DMS 273 (cell line): Measurements from ENCODE around the gene SEC22A.

Source experiments
- DNase-seq: peaks from one replicate; lab custom pipeline; 2025; ENCODE audit not compliant: unreplicated experiment; lab: John Stamatoyannopoulos, UW

SEC22A gene, protein sequence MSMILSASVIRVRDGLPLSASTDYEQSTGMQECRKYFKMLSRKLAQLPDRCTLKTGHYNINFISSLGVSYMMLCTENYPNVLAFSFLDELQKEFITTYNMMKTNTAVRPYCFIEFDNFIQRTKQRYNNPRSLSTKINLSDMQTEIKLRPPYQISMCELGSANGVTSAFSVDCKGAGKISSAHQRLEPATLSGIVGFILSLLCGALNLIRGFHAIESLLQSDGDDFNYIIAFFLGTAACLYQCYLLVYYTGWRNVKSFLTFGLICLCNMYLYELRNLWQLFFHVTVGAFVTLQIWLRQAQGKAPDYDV

DNA sequence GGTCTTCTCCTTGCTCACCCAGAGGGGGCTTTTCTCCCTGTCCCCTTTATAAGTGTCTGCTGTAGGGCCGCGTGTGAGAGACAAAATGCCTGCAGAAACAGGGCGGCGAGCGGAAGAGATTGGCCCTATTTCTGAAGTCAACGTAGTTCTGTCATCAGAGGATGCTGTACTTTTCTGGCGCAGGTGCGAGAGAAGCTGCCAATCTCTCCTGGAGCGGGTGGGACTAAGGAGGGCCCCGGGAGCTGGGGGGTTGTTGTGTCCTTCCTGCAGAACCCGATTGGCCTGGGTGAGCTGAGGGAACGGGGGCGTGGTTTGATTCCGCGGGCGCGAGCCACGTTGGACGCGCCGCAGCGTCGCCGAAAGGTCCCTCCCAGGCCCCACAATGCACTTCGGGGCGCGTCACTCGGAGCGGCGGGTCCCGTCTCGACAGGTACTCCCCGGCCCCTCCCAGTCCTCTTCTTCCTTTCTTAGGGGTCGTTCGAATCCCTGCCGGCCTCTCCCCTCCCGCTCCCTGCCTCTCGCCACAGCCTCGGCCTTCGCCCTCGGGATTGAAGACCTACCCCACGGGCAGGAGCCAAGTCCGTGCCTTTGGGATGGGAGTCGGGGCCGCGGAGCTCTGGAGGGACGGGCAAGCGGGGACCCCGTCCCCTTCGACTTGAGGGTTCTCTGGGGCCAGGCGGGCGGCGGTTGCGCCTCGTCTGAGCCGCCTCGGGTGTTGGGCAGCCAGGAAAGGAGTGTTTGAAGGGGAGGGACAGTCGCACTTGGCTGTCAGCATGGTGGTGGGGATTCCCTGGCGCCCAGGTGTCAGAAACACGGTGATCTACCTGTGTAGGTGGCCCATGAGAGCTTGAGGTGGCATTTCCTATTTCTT, at the start of gene SEC22A:
SEC22A (plus strand) TSS at position 387 of the 871 bp plus-strand sequence. CDS start 7,275 bp downstream, outside the sequence.
- DNase-seq: peak; percentile 99

DNA sequence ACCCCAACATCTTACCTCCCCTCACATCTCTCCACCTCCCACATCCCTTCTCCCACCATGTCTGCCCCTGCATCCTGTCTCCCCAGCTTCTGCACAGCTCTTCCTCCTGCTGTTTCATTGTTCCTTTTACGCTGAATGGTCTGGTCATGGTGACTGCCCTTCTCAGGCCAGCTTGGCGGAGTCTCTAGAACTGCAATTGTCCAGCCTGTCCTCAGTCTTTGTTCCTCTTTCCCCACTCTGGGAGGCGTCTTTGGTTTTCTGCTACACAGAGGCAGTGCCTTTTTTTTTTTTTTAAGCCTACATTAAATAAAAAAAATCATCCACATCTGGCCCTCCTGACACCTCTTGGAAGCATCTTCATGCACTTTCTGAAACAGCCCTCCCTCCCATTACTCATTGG, 49.1 kb upstream of the SEC22A start:
- DNase-seq: no peak

DNA sequence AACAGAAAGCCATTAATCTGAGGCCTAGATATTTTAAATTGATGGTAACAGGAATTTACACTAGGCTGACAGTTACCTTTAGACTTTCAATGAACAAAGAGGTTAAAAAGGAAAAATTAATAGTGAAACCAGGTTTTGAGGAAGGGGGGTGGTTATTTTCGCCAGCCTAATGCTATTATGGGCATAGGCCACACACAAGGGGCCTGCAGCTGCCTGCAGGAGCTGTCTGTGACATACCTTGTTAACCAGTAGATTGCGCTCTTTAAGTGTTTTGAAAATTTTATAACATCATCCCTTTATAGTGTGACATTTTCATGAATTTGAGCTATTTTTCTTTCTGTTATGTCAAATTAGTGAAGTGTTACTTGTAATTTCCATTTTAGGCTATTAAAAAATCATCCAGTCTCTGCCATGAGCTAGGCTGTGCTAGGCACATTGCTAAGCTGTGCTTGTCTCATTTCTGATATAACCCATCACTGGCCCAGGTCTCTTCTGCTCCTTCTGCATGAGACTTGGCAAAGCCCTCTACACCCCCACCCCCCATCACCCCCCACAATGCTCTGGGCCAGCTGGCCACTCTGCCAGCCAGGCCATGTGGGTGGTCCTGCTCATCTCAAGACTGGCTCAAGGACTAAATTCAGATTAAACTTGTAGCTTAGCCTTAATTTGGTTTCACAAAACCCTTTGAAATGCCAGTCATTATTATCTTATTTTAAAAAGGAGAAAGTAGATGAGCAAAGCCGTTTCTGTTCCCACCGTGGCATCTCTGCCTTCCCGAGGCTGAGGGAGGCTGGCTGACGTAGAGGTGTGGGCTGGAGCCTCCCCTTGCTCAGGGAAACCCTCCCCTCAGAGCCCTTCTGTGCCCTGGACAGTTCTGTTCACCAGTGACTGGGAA, 48.4 kb upstream of the SEC22A start:
- DNase-seq: no peak

DNA sequence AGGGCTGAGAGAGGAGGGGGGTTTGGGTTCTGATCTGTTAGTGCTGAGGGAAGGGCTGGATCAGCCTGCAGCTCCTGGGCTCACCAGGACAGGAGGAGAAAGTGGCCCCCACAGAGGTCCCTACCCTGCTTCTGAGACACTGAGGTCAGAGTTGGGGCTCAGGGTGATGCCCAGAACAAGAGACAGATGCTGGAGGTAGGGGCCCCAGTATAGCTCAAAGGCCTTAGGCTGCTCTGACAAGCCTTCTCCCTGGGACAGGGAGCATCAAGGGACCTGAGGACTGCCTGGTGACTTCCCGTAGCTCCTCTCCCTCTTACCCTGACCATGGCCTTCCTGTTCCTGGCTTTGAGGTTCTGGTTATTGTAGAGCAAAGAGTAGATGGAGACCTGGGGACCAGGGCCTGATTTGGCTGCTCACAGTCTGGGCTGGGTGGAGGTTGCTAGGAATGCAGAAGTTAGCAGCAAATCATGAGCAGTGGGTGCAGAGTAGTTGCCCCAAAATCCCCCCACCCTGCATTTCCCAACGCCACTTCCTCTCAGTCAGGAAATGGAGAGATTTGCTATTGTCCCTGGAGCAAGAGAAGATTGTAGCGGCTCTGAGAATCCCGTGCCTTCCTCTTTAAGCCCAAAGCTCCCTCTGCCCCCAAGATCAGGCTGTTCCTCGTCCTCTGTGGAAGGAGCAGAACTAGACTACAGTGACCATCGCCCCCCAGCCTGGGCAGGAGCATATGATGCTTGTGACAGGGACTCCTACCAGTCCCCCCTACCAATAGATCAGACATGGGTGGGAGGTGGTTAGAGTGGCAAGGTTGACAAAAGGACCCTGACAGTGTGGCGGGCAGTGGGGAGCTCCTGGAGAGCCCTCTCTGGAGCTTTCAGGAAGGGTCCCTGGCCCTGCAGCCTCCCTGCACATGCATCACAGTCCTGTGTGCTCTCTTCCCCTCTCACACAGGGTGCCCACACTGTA, 47.4 kb upstream of the SEC22A start:
- no peak for DNase-seq

DNA sequence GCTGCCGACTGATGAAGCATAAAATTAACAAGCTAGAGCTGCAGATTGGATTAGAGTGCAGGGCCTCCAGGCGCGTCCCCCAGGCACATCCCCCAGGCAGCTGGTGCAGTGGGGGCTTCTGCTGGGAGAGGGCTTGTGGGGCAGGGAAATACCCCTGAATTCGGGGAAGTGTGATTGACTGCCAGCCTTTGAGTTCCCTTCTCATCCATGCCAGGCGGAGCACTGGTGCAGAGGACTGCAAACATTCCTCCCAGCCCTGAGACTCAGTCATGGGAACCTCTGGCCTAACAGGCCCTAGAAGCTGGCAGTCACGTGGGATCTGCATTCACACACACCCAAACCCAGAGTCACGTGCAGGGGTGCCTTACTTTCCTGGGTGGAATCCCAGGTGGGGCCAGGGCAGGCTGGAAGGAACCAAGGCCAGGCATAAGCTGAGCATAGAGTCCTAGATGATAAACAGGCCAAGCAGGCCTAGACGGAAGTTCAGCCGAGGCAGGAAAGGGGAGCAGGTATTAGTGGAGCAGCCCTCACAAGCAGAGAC, 46.2 kb upstream of the SEC22A start:
- DNase-seq: no peak

DNA sequence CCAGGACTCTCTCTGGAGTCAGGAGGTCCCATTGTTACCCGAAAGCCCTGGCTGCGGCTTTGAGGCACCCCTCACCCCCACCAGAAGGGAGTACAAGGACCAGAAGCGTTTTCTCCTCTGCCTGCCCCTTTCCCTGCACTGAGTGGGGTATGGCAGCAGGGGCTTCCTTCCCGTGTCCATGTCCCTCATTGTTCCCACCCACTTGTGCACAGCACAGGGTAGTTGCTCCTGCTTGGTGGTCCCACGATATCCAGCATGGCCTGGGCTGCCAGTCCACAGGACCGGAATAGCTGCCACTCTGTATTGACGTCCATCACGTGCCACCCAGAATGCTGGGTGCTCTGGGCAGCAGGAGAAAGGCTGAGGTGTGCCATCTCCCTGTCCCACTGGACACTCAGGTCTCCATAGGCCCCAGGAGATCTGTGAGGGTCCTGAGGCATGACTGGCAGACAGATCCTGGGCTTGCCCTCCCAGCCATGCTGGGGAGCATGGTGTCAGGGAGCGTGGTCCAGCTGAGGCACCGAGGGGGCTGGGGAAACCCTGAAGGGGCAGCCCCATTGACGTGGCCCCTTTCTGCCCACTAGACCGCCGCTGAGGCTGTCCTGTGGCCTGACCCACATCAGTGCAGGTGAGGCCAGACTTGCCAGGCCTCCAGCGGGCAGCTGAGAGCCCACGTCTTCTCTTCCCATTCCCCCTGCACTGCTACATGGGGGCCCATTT, 45.3 kb upstream of the SEC22A start:
- DNase-seq: no peak

DNA sequence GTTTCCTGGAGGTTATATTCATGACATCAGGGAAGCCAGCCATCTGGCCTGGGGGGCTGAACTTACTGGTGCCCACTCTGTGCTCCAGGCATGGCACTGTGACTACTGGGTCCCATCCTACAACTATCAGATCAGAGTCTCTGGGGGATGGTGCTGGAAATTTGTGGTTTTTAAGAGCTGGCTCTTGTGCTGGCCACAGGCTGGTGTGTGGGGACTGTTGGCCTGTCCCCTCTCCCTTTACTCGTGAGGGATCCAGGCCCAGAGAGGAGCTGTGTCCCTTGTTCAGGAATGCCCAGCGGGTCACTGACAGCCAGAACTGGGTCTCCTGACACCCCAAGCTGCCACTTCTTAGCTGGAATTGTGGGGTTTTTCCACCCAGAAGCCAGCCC, 44.5 kb upstream of the SEC22A start:
- peak; percentile 58 for DNase-seq

DNA sequence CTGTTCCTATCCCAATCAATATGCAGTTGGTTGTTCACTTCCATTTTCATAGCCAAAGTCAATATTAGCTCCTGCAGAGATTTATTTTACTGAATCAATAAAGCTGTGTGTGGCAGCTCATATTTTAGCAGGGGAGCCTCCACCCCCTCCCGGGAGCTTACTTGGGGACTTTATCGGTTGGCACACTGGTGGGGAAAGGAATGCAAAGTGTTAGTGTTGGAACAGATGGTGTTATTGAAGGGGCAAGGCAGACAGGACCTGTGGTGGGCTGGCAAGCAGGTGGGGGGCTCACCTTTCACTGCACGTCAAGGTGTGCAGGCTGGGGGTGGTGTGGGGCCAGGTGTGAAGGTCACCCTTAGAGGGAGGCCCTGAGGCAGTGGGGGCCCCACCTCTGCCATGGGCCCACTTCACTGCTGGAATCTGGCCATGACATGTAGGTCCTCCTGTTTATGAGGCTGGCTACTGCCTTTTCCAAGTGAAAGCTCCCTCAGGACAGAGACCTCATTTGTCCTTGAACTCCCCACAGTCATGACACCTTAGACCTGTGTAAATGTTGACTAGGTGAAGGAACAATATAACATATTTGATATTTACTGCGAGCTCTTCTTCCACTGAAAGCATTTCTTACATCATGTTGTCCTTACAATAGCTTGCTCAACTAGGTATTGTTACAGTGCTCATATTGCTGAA, 44.0 kb upstream of the SEC22A start:
- no peak for DNase-seq

DNA sequence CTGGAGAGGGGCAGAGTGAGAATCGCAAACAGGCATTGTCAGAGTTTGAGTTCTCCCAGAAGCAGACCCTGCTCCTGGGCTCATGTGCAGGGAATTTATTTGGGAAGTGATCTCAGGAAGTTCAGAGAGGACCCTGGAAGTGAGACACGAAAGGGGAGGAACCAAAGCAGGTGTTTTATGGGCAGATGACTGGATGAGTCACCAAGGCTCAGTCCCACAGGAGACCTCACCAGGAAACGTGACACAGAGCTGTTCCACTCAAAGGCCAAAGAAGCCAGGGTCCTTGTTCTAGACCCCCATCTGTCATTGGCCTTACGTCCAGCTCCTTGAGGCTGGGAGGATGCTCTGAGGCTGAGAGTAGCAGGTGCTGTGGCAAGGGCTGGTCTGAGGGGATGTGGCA, 43.4 kb upstream of the SEC22A start:
- DNase-seq: no peak

DNA sequence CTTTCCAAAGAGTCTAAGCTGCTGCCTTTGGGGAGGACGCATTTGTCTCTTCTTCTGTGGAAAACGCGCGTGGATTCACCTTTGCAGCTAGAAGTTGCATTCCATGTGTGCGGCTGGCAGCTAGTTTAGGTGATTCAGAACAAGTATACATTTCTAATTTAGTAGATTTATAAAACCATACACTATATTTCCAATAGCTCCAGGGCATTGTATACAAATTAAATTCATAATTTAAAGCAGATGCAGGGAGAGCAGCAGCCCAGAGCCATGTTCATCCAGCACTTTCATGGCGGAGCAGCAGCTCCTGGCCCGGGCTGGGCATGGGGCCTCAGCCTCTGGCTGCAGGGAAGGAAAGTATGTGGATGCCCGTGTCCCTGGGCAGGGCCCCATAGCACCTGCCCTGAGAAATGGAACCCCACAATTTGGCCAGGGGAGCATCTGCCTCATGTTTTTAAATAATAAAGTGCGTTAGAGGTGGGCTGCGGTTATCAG, 42.8 kb upstream of the SEC22A start:
- DNase-seq: no peak

DNA sequence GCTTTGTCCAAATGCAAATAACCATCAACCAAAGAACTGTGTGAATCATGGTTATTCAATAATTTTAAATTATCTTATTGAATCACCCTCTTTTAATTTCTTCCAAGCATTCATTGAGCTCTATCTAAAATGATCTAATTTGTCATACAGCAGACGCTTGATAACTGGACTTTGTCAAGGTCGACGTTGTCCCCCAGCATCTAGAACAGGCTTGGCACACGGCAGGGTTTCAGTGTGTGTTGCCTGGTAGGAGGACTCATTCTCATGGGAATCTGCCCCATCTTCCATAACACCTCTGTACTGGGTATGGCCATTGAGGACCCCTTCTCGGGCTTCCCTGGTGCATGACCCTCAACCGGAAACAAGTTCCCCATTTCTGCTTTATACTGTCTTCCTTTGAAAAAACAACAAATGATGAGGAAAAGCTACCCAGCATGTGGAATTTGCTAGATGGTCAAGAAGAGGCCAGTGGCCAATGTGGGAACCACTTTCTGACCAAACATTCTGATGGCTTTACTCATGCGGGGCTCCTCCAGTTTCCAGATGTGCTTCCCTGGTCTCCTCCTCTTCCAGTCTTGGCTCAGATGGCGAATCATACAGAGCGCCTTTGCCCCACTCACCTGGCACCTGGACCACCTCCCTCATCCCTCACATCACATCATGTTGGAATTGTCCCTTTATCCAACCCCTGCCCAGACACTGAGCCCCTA, 41.7 kb upstream of the SEC22A start:
- no peak for DNase-seq

DNA sequence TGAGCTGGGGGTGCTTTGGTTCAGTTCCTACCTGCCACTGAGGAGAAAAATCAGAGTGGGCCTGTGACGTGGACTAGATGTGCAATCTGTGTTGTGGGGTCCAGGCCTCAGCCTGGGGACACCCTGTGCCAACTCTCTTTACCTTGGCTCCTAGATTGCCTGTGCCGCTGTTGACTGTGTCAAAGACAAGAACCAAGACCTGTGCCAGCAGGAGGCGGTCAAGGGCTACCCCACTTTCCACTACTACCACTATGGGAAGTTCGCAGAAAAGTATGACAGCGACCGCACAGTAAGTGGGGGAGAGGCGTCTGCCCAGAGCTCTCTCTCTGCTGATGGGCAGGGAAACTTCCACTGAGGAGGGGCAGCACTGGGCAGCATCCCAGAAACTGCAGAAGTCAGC, 40.6 kb upstream of the SEC22A start:
- DNase-seq: no peak

DNA sequence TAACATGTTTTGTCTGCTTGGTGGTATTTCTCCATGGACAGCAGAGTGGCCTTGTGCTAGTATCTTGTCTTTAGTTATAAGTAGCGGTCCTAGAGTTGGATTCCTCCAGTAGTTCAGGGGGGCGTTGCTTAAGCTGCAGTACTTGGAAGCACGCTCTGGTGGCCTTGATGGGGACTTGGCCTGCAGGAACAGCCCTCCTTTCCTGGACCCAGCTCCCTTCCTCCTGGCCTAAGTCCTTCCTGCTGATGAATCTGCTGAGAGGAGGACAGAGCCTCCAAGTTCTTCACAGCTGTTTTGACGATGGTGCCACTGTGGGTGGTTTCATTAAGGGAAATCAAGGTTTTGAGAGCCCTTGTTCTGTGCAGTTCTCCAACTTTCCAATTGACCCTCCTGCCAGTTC, 38.6 kb upstream of the SEC22A start:
- no peak for DNase-seq

DNA sequence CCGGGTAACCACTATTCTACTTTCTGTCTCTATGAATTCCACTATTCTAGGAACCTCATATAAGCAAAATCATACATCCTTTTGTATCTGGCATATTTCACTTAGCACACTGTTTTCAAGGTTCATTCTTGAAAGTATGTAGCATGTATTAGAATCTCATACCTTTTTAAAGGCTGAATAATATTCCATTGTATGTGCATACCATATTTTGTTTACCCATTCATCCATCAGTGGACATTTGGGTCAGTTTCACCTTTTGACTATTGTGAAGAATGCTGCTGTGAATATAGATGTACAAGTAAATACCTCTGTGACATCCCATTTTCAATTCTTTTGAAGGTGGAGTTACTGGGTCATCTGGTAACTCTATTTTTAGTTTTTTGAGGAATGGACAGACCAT, 36.6 kb upstream of the SEC22A start:
- no peak for DNase-seq

DNA sequence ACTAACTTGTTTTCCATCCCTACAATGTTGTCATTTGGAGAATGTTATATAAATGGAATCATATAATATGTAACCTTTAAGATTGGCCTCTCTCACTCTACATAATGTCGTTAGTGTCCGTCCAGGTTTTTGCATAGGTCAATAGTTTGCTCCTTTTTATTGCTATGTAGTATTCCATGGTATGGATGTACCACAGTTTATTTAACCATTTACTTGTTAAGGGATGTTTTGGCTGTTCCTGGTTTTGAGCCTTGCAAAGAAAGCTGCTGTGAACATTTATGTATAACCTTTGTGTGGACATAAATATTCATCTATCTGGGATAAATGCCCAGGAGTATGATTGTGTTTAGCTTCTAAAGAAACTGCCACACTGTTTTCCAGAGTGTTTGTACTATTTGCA, 34.1 kb upstream of the SEC22A start:
- DNase-seq: no peak

DNA sequence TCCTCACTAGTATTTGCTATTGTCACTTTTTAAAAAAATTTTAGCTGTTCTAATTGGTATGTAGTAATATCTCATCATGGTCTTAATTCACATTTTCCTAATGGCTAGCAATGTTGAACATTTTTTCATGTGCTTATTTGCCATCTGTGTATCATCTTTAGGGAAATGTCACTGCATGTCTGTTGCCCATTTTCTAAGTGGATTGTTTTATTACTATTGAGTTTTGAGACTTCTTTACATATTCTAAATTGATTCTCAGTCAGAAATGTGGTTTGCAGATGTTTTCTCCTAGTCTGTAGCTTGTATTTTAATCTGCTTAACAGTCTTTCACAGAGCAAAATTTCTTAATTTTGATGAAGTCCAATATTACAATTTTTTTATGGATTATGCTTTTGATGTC, 33.6 kb upstream of the SEC22A start:
- DNase-seq: no peak

DNA sequence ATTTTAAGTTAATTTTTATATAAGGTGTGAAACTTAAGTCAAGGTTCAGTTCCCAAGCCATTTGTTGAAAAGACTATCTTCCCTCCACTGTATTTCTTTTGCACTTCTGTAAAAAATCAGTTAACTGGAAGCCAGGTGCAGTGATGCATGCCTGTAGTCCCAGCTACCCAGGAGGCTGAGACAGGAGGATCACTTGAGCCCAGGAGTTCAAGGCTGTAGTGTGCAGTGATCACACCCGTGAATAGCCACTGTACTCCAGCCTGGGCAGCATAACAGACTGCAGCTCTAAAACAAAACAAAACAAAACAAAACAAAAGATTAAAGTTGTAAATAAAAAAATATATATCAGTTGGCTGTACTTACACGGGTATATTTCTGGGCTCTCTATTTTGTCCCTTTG, 33.1 kb upstream of the SEC22A start:
- DNase-seq: no peak

DNA sequence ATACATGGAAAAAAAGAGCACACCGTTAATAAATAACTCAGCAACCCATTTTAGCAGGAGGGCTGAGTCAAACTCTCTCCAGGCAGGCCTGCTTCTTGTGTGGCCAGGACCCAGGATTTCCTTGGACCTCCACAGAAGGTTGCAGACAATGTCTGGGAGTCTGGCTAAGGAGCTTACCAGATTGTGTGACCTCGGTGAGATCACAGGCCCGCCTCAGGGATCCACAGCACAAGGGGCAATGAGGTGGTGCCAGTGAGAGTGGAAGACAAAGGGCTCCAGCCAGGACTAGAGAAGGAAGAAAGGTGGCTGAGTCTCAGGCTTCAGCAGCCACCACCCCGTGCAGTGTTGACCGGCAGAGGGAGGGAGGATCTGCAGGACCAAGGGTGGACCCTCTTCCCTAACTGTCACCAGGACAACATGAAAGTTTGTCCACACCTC, 32.2 kb upstream of the SEC22A start:
- no peak for DNase-seq
